GM13977 (cell line): ENCODE results near the gene GID8.
A peak's percentile ranks its signal among the peaks of the same experiment; 100 is the strongest.

Experiments used
- DNase-seq: peaks from one replicate; pipeline ENCODE4 v3.0.0; 2012; ENCODE audit warnings: low spot score
- CTCF ChIP-seq: IDR thresholded peaks from 2 replicates; pipeline ENCODE4 v1.5.1; 2012; ENCODE audit warnings: mild to moderate bottlenecking, control low read depth; ENCODE audit not compliant: insufficient read depth; ENCODE audit errors: extremely low read depth, missing control alignments
- in situ Hi-C: fragments of 300-500 bp; cut with MboI; formaldehyde crosslinking; loops from one replicate; pipeline ENCODE4 v1.12.0; 2022; ENCODE audit warnings: low sequenced_read_pairs, low pct_unique_long_range_greater_than_20kb, mixed read lengths, inconsistent platforms; ENCODE audit not compliant: unreplicated experiment

The GID8 gene

GRCh38 chr20:62902926-62903615 is 34.9 kb upstream of the GID8 start:
- DNase-seq: no peak
- in situ Hi-C loops: no loop called here
- TF ChIP-seq CTCF: no peak

GRCh38 chr20:62905536-62906117 is 32.3 kb upstream of the GID8 start:
- no peak for DNase-seq
- in situ Hi-C loops: no loop called here
- no peak for TF ChIP-seq CTCF

- no peak for TF ChIP-seq CTCF
- in situ Hi-C loops: no loop called here
- DNase-seq: no peak
Measured at GRCh38 chr20:62906209-62906608, 31.7 kb upstream of the GID8 start.

- TF ChIP-seq CTCF: no peak
- in situ Hi-C loops: no loop called here
- DNase-seq: no peak
Measured at GRCh38 chr20:62906647-62907375, 31.1 kb upstream of the GID8 start.

- no peak for DNase-seq
- TF ChIP-seq CTCF: peak; percentile 57
- in situ Hi-C loops: no loop called here
Measured at GRCh38 chr20:62907384-62908317, 30.3 kb upstream of the GID8 start.
